ENCODE data around the gene RAB5A. TPM values are rescaled to one million over a fixed set of nuclear protein-coding genes. Genes with fewer than 3 reads are reported as not detected.

Gene RAB5A
- polyA plus RNA-seq, 1 of the 3 experiments (the other 2 are of a cell fraction): 31.0 TPM

GRCh38 chr3:19970327-19970726, 23.4 kb downstream of the RAB5A start:
- WGBS (ENCODE audit: low lambda C conversion rate): 97% methylated on average over 8 of the region's 8 CpGs
- no peak for TF ChIP-seq YY1 (IDR thresholded peaks at IDR 0.05; ENCODE audit: low read depth)
- TF ChIP-seq NFIC (IDR thresholded peaks at IDR 0.05; ENCODE audit: borderline replicate concordance): no peak
- TF ChIP-seq FOXM1 (IDR thresholded peaks at IDR 0.05; ENCODE audit: low read depth): no peak
- no peak for TF ChIP-seq RCOR1 (IDR thresholded peaks at IDR 0.05; ENCODE audit: low read length)
- no peak for TF ChIP-seq MAX (IDR thresholded peaks at IDR 0.05; ENCODE audit: low read depth)
- no peak for TF ChIP-seq RFX5 (IDR thresholded peaks at IDR 0.05; ENCODE audit: low read length)
- no peak for TF ChIP-seq USF2 (IDR thresholded peaks at IDR 0.05; ENCODE audit: borderline replicate concordance, low read depth, low read length)
- no peak for TF ChIP-seq SIN3A (IDR thresholded peaks at IDR 0.05; ENCODE audit: borderline replicate concordance, low read depth, low read length)
- no peak for TF ChIP-seq RXRA (IDR thresholded peaks at IDR 0.05; ENCODE audit: borderline replicate concordance, low read depth)
- TF ChIP-seq GATA2 (CRISPR knock-in tag; IDR thresholded peaks at IDR 0.05): no peak
- TF ChIP-seq IRF3 (IDR thresholded peaks at IDR 0.05; ENCODE audit: low read depth, low read length): no peak
- no peak for TF ChIP-seq ZBTB33 (IDR thresholded peaks at IDR 0.05; ENCODE audit: borderline replicate concordance, low read depth)
- TF ChIP-seq FOSL2 (IDR thresholded peaks at IDR 0.05; ENCODE audit: borderline replicate concordance, low read depth): no peak
- TF ChIP-seq GABPA (IDR thresholded peaks at IDR 0.05; ENCODE audit: low read depth): no peak
- TF ChIP-seq POLR2AphosphoS5 (IDR thresholded peaks at IDR 0.05; ENCODE audit: low read depth, low read length): no peak
- Histone ChIP-seq H3K27me3 (ENCODE audit: insufficient read depth) (no peaks in the 10 kb centered on the region), H3K4me1 (ENCODE audit: control insufficient read depth in 1 of 2, insufficient read depth in 2 of 2, low read depth in 1 of 2, low read length in 1 of 2) (no peaks in the 10 kb centered on the region), H3K36me3 (replicated peaks in 1 of 2; ENCODE audit: control insufficient read depth in 1 of 2, insufficient read depth in 2 of 2, low read length in 1 of 2) (peaks cover 12 to 30% of the 10 kb centered on the region in 2 experiments), H3K79me2 (ENCODE audit: insufficient read depth) (peaks cover 99% of the 10 kb centered on the region), H3F3A (replicated peaks; ENCODE audit: insufficient read depth) (no peaks in the 10 kb centered on the region), H3K9ac (no peak overlapping the region), H3K27ac (ENCODE audit: low read depth in 2 of 2, low read length in 1 of 2) (no peak overlapping the region), H3K9me2 (no peaks in the 10 kb centered on the region), H4K20me1 (ENCODE audit: insufficient read depth) (peaks cover 83% of the 10 kb centered on the region), H3K4me3 (ENCODE audit: low read depth in 2 of 2, low read length in 1 of 2) (no peak overlapping the region), H2AFZ (ENCODE audit: low read depth) (no peak overlapping the region), H3K4me2 (no peak overlapping the region), H3K9me3 (no peaks in the 10 kb centered on the region)
- no peak for DNase-seq
- POLR2A ChIA-PET: no interaction called here
- CTCF ChIA-PET: no interaction called here

Data from SK-N-SH (cell line).